Smooth muscle cell of the pulmonary artery (primary cell): ENCODE results near the gene OR56A5. TPM values are rescaled to one million over a fixed set of nuclear protein-coding genes. Genes with fewer than 3 reads are reported as not detected.

Experiments used
- total RNA-seq: library from RNA; depleted of rRNA; stranded (reverse); fragments of >200 nt; gene quantifications from 2 replicates; pipeline ENCODE4 v1.2.3, GENCODE V29; 2014

The OR56A5 gene, protein sequence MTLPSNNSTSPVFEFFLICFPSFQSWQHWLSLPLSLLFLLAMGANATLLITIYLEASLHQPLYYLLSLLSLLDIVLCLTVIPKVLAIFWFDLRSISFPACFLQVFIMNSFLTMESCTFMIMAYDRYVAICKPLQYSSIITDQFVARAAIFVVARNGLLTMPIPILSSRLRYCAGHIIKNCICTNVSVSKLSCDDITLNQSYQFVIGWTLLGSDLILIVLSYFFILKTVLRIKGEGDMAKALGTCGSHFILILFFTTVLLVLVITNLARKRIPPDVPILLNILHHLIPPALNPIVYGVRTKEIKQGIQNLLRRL
- not detected in 2 replicates for total RNA-seq

DNA sequence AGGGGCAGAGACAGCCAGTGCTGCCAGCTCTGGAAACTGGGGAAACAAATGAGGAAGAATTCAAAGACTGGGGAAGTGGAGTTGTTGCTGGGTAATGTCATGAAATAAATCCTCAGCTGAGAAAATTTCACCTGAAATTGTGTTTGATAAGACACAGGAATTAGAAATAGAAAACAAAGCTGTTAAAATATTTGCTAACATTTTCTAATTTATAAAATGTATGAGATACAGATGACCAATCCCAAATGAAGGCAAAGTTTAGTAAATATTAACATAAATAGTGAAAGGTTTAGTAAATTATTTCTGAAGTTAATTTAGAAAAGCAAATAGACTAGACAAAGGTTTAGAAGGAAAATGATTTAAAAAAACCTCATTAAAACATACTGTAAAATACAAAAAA, at the start of gene OR56A5:
Gene OR56A5, minus strand, starts transcription at position 101 of the 400 bp plus-strand sequence. Its CDS starts 0 bp downstream, at position 101.

GRCh38 chr11:6006846-6007245, 38.6 kb upstream of the OR56A5 start, which contains the start of gene OR56A4:
Gene OR56A4, minus strand, starts transcription at chr11:6006946. Its CDS starts 3,954 bp downstream, at chr11:6002992.

GRCh38 chr11:5986885-5987284, 18.6 kb upstream of the OR56A5 start, which contains the start of gene OR52L1:
Gene OR52L1, minus strand, starts transcription at chr11:5986985. Its CDS starts 55 bp downstream, at chr11:5986930.

DNA sequence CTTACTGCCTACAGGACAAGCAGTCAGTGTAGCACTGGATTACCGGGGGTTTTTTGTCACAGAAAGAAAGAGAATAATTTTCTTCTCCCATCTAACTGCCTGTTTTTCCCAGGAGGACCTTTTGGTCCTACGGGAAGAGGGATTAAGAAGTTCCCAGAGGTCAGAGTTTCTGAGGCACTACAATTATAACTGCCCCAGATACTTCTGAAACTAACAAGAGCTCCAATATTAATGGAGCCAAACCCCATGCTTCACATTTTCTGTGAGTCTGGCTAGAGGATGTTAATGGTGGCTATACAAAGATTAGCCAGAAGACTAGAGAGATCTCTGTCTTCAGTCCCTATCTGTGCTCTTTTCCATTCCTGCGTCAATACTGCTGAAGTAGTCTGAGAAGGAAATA, 26.3 kb downstream of the OR56A5 start, which contains the start of gene OR56A3:
Gene OR56A3, plus strand, starts transcription at position 301 of the 400 bp plus-strand sequence. CDS start 5,096 bp downstream, outside the sequence.

Other genes starting within 250 kb of the OR56A5 start
- gene OR56B1, start 232.0 kb downstream of the OR56A5 start, total RNA-seq, result not detected in 2 replicates
- gene OR52N4, start 214.3 kb downstream of the OR56A5 start, total RNA-seq, result not detected in 2 replicates
- gene OR52N5, start 185.1 kb downstream of the OR56A5 start, total RNA-seq, result not detected in 2 replicates
- gene OR52N1, start 177.2 kb downstream of the OR56A5 start, total RNA-seq, result not detected in 2 replicates
- gene OR52N2, start 159.6 kb downstream of the OR56A5 start, total RNA-seq, result not detected in 2 replicates
- gene OR52E6, start 126.6 kb downstream of the OR56A5 start, total RNA-seq, result not detected in 2 replicates
- 0.13 TPM in 1 of 2 replicates, not detected in the other for gene OR52E8, start 110.8 kb downstream of the OR56A5 start, total RNA-seq
- gene OR52E4, start 87.9 kb downstream of the OR56A5 start, total RNA-seq, result not detected in 2 replicates
- not detected in 2 replicates for gene OR52E5, start 75.3 kb downstream of the OR56A5 start, total RNA-seq
- gene OR56A3, start 26.2 kb downstream of the OR56A5 start, total RNA-seq, result not detected in 2 replicates
- not detected in 2 replicates for gene OR52L1, start 18.5 kb upstream of the OR56A5 start, total RNA-seq
- gene OR56A4, start 38.5 kb upstream of the OR56A5 start, total RNA-seq, result not detected in 2 replicates
- not detected in 2 replicates for gene OR56A1, start 62.3 kb upstream of the OR56A5 start, total RNA-seq
- gene OR56B4, start 139.2 kb upstream of the OR56A5 start, total RNA-seq, result not detected in 2 replicates
- gene OR52B2, start 201.8 kb upstream of the OR56A5 start, total RNA-seq, result not detected in 2 replicates
- gene OR52W1, start 230.7 kb upstream of the OR56A5 start, total RNA-seq, result not detected in 2 replicates
- not detected in 2 replicates for gene C11orf42, start 237.1 kb upstream of the OR56A5 start, total RNA-seq